Sigmoid colon (tissue), 4 donors: Measurements from ENCODE around the gene CERS5.

ENCODE experiments used
- EP300 ChIP-seq, 4 donors: sonication (generic); formaldehyde crosslinking; IDR thresholded peaks; one replicate each; pipeline ENCODE4 v1.6.1; 2017; ENCODE audit warnings: antibody characterized with exemption in 4 of 4
- POLR2A ChIP-seq, 2 donors: fragments of 450-650 bp; IDR thresholded peaks; one replicate each; pipeline ENCODE4 v1.6.1; 2016; ENCODE audit warnings: antibody characterized with exemption in 2 of 2, mild to moderate bottlenecking in 2 of 2, moderate library complexity in 2 of 2
- POLR2AphosphoS5 ChIP-seq, 4 donors: sonication (generic); formaldehyde crosslinking; IDR thresholded peaks; one replicate each; pipeline ENCODE4 v1.6.1; 2017; ENCODE audit warnings: antibody characterized with exemption in 4 of 4
- TF ChIP-seq, protein P1 (sequence below), 4 experiments: fragments of 450-650 bp in 3 of 4; fragments of 200-600 bp in 1 of 4; IDR thresholded peaks; one replicate each; pipeline ENCODE4 v1.5.1; 2016 to 2019; ENCODE audit warnings: antibody characterized with exemption in 4 of 4, mild to moderate bottlenecking in 3 of 4, moderate library complexity in 2 of 4

GRCh38 chr12:50085615-50086072 lies 81.5 kb downstream of the CERS5 start:
- TF ChIP-seq, protein P1, sequence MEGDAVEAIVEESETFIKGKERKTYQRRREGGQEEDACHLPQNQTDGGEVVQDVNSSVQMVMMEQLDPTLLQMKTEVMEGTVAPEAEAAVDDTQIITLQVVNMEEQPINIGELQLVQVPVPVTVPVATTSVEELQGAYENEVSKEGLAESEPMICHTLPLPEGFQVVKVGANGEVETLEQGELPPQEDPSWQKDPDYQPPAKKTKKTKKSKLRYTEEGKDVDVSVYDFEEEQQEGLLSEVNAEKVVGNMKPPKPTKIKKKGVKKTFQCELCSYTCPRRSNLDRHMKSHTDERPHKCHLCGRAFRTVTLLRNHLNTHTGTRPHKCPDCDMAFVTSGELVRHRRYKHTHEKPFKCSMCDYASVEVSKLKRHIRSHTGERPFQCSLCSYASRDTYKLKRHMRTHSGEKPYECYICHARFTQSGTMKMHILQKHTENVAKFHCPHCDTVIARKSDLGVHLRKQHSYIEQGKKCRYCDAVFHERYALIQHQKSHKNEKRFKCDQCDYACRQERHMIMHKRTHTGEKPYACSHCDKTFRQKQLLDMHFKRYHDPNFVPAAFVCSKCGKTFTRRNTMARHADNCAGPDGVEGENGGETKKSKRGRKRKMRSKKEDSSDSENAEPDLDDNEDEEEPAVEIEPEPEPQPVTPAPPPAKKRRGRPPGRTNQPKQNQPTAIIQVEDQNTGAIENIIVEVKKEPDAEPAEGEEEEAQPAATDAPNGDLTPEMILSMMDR (IDR thresholded peaks at IDR 0.05) = no peak
- no peak for TF ChIP-seq POLR2AphosphoS5 (IDR thresholded peaks at IDR 0.05)
- no peak for TF ChIP-seq POLR2A (IDR thresholded peaks at IDR 0.05)
- TF ChIP-seq EP300 (IDR thresholded peaks at IDR 0.05) = no peak
